ENCODE measurements around the gene OR5H2. TPM values are rescaled to one million over a fixed set of nuclear protein-coding genes. Genes with fewer than 3 reads are reported as not detected.

OR5H2 gene
- total and polyA plus RNA-seq, 2 donors (not counting 1 experiment from before 2014, with no cell fraction given), result not detected

DNA sequence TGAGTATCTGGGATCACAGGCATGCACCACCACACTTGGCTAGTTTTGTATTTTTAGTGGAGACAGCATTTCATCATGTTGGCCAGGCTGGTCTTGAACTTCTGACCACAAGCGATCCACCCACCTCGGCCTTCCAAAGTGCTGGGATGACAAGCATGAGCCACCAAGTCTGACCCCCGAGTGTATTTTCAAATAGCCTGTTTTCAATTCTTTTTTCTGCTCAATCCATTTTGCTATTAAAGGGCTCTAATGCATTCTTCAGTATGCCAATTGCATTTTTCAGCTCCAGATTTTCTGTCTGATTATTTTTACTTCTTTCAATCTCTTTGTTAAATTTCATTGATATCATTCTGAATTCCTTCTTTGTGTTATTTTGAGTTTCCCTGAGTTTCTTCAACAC, 12.5 kb upstream of the OR5H2 start:
- Histone ChIP-seq H3K4me3 (replicated peaks in 1 of 4; ENCODE audit: control extremely low read depth in 1 of 4, insufficient read depth in 1 of 4, low read depth in 3 of 4, low read length in 4 of 4) (no peak overlapping the region), H3K36me3 (ENCODE audit: control insufficient read depth, insufficient read depth, low read length) (no peaks in the 10 kb centered on the region), H3K4me2 (ENCODE audit: extremely low read depth, insufficient read depth, low read length) (no peak overlapping the region), H3K27me3 (ENCODE audit: control insufficient read depth, insufficient read depth, low read length) (no peaks in the 10 kb centered on the region), H3K9ac (ENCODE audit: insufficient read depth, low read length) (no peak overlapping the region), H4K20me1 (ENCODE audit: control insufficient read depth, extremely low read depth, insufficient read depth, low read length) (no peaks in the 10 kb centered on the region), H2AFZ (ENCODE audit: low read length) (no peak overlapping the region), H3K4me1 (ENCODE audit: control insufficient read depth, extremely low read depth, insufficient read depth, low read length) (no peaks in the 10 kb centered on the region), H3K79me2 (ENCODE audit: control insufficient read depth, insufficient read depth, low read length) (no peaks in the 10 kb centered on the region), H3K9me3 (ENCODE audit: control insufficient read depth, insufficient read depth, low read depth, low read length) (no peaks in the 10 kb centered on the region), H3K27ac (ENCODE audit: insufficient read depth, low read length) (no peak overlapping the region)
- DNase-seq (ENCODE audit: low read depth in 2 of 2), result no peak
- no peak for TF ChIP-seq EZH2 (IDR thresholded peaks at IDR 0.05; ENCODE audit: low read length, missing control alignments)

DNA sequence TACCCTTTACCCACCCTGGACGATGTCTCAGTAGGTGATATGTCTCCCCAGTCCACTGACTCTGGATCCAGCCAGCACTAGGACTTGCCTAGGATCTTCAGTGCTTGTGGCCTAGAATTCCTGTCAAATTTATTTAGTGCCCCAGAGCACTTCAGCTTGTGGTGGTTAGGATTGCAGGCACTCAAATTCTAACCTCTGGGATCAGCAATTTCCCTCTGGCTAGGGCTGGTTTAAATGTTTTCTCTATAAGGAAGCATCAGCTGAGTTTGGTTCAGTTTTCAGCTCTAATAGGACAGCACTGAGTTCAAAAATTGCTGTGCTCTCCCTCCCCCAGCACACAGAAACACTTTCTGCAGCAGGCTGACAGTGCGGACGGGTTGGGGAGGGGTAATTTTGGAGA, 10.2 kb upstream of the OR5H2 start:
- TF ChIP-seq EZH2 (IDR thresholded peaks at IDR 0.05; ENCODE audit: low read length, missing control alignments) (no peak), CTCF (conservative IDR thresholded peaks at IDR 0.05 in 1 of 2, IDR thresholded peaks at IDR 0.05 in 1 of 2; ENCODE audit: low read depth in 1 of 2, low read length in 2 of 2) (no peak)
- H3K9ac ChIP-seq (ENCODE audit: insufficient read depth, low read length), result no peak overlapping the region
- no peaks in the 10 kb centered on the region for H3K4me1 ChIP-seq (ENCODE audit: control insufficient read depth, extremely low read depth, insufficient read depth, low read length)

DNA sequence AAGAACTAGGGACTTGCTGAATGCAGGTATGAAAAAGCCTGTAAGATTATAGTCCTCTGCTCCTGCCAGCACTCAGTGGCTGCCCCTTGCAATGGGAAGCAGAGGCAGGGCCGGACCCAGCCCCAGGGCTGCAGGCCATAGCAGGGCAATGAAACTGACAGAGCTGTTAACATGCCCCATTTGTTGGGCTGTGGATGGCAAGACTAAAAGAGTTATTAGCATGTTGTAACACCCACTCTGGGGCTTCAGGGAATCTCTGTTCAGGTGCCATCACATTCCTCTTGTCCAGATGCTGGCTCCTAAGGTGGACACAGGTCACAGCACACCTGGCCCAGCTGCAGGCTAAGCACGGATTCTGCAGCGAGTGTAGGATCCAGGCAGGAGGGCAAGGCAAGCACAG, 7.4 kb upstream of the OR5H2 start:
- Histone ChIP-seq H3K27me3 (ENCODE audit: control insufficient read depth, insufficient read depth, low read length) (no peaks in the 10 kb centered on the region), H3K4me3 (replicated peaks in 1 of 4; ENCODE audit: control extremely low read depth in 1 of 4, insufficient read depth in 1 of 4, low read depth in 3 of 4, low read length in 4 of 4) (no peak overlapping the region), H4K20me1 (ENCODE audit: control insufficient read depth, extremely low read depth, insufficient read depth, low read length) (no peaks in the 10 kb centered on the region), H3K9me3 (ENCODE audit: control insufficient read depth, insufficient read depth, low read depth, low read length) (no peaks in the 10 kb centered on the region), H3K27ac (ENCODE audit: insufficient read depth, low read length) (no peak overlapping the region), H3K4me1 (ENCODE audit: control insufficient read depth, extremely low read depth, insufficient read depth, low read length) (no peaks in the 10 kb centered on the region), H3K79me2 (ENCODE audit: control insufficient read depth, insufficient read depth, low read length) (no peaks in the 10 kb centered on the region), H3K4me2 (ENCODE audit: extremely low read depth, insufficient read depth, low read length) (no peak overlapping the region), H2AFZ (ENCODE audit: low read length) (no peak overlapping the region), H3K9ac (ENCODE audit: insufficient read depth, low read length) (no peak overlapping the region), H3K36me3 (ENCODE audit: control insufficient read depth, insufficient read depth, low read length) (no peaks in the 10 kb centered on the region)
- TF ChIP-seq EZH2 (IDR thresholded peaks at IDR 0.05; ENCODE audit: low read length, missing control alignments), result no peak
- TF ChIP-seq CTCF (conservative IDR thresholded peaks at IDR 0.05 in 1 of 2, IDR thresholded peaks at IDR 0.05 in 1 of 2; ENCODE audit: low read depth in 1 of 2, low read length in 2 of 2), result no peak
- DNase-seq (ENCODE audit: low read depth in 2 of 2), result no peak

More for the DNA sequence above, 10.2 kb upstream of the OR5H2 start:
- no peaks in the 10 kb centered on the region for H3K36me3 ChIP-seq (ENCODE audit: control insufficient read depth, insufficient read depth, low read length)
- no peaks in the 10 kb centered on the region for H3K79me2 ChIP-seq (ENCODE audit: control insufficient read depth, insufficient read depth, low read length)
- H3K4me2 ChIP-seq (ENCODE audit: extremely low read depth, insufficient read depth, low read length), result no peak overlapping the region
- no peak overlapping the region for H3K4me3 ChIP-seq (replicated peaks in 1 of 4; ENCODE audit: control extremely low read depth in 1 of 4, insufficient read depth in 1 of 4, low read depth in 3 of 4, low read length in 4 of 4)
- no peaks in the 10 kb centered on the region for H3K9me3 ChIP-seq (ENCODE audit: control insufficient read depth, insufficient read depth, low read depth, low read length)
- no peaks in the 10 kb centered on the region for H3K27me3 ChIP-seq (ENCODE audit: control insufficient read depth, insufficient read depth, low read length)
- H4K20me1 ChIP-seq (ENCODE audit: control insufficient read depth, extremely low read depth, insufficient read depth, low read length), result no peaks in the 10 kb centered on the region
- no peak for DNase-seq (ENCODE audit: low read depth in 2 of 2)
- H2AFZ ChIP-seq (ENCODE audit: low read length), result no peak overlapping the region
- no peak overlapping the region for H3K27ac ChIP-seq (ENCODE audit: insufficient read depth, low read length)

Measured in fibroblast of lung (primary cell).